Measurements from ENCODE around the gene ODF2.
"Not testable (repeated sequence)": the region's sequence is repeated elsewhere in the genome, so short reads cannot be mapped to it uniquely, and the experiment has no call there.

DNA sequence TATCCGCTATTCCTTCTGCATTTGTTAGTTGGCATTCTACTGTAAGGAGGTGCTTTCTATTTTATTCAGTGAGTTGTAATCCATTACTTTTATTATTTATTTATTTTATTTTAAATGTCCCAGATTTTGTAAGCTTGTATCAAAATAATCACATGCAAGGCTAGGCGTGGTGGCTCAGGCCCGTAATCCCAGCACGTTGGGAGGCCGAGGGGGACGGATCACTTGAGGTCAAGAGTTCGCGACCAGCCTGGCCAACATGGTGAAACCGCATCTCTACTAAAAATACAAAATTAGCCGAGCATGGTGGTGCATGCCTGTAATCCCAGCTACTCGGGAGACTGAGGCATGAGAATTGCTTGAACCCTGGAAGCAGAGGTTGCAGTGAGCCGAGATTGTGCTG lies 50.1 kb downstream of the ODF2 start:
- TF ChIP-seq POLR2A (IDR thresholded peaks at IDR 0.05) = not testable (repeated sequence)
- TF ChIP-seq, protein P1, sequence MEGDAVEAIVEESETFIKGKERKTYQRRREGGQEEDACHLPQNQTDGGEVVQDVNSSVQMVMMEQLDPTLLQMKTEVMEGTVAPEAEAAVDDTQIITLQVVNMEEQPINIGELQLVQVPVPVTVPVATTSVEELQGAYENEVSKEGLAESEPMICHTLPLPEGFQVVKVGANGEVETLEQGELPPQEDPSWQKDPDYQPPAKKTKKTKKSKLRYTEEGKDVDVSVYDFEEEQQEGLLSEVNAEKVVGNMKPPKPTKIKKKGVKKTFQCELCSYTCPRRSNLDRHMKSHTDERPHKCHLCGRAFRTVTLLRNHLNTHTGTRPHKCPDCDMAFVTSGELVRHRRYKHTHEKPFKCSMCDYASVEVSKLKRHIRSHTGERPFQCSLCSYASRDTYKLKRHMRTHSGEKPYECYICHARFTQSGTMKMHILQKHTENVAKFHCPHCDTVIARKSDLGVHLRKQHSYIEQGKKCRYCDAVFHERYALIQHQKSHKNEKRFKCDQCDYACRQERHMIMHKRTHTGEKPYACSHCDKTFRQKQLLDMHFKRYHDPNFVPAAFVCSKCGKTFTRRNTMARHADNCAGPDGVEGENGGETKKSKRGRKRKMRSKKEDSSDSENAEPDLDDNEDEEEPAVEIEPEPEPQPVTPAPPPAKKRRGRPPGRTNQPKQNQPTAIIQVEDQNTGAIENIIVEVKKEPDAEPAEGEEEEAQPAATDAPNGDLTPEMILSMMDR (IDR thresholded peaks at IDR 0.05) = not testable (repeated sequence)

Data from ovary (tissue), 3 donors.